ENCODE data around the gene PSMG3.

PSMG3 gene

GRCh38 chr7:1558841-1559625 is 10.8 kb downstream of the PSMG3 start:
- DNase-seq (ENCODE audit: low read depth, low spot score): no peak

- DNase-seq (ENCODE audit: low read depth, low spot score): no peak
These were observed 11.5 kb downstream of the PSMG3 start for GRCh38 chr7:1558181-1558811.

DNA sequence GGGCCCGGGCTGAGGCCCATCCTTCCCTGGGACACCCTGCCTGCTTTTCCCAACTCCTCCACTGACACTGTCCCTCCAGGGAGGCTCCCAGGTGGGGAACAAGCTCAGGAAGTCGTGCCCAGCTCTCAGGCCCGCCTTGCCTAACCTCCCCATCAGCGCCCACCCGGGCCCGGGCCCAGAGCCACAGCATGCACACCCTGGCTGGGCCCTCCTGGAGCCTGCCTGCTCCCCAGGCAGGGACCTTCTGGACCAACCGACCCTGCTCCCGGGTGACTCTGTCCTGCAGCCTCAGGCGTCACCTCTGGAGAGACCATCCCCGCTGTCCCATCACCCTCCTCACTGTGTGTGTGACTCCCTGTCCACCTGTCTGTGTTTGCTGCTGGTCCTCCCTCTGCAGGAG is 12.1 kb downstream of the PSMG3 start:
- DNase-seq (ENCODE audit: low read depth, low spot score): no peak

- DNase-seq (ENCODE audit: low read depth, low spot score): no peak
These were observed 12.8 kb downstream of the PSMG3 start for GRCh38 chr7:1557006-1557405.

GRCh38 chr7:1555813-1556543 is 13.9 kb downstream of the PSMG3 start, which contains the start of gene TMEM184A:
TMEM184A (minus strand) TSS chr7:1556205; CDS start chr7:1555484, 721 bp downstream.
- DNase-seq (ENCODE audit: low read depth, low spot score): no peak

GRCh38 chr7:1555046-1555812 is 14.6 kb downstream of the PSMG3 start:
- no peak for DNase-seq (ENCODE audit: low read depth, low spot score)

DNA sequence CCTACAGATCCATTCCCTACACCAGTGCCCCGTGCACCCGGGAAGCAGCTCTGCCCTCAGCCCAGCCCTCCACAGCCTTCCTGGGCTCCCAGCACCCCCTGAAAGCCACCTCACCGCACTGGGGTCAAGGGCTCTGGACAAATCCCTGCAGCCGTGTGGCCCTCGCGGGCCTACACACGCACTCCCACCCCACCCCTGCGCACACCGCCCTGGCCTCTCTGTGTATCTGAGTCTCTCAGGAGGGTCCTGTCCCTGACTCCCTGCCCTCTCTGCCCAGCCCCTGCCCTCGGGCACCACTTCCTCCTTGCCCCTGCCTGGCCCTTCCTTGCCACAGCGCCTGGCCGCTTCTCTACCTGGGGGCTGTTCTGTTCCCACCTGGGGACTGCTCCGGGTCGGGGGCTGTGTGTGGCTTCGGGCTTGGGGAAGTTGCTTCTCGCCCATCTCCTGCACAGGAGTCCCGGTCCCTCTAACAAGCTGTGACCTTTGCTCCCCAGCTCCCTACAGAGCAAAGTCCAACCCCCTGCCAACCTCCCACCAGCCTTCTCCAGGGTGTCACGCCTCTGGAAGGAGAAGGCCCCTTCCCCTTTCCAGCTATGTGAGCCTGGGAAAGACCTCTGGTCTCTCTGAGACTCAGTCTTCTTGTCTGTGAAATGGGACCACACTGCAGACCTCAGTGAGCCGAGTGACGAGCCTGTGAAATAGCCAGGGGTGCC is 15.3 kb downstream of the PSMG3 start:
- no peak for DNase-seq (ENCODE audit: low read depth, low spot score)

GRCh38 chr7:1553512-1554210 is 16.2 kb downstream of the PSMG3 start:
- no peak for DNase-seq (ENCODE audit: low read depth, low spot score)

- DNase-seq (ENCODE audit: low read depth, low spot score): no peak
These were observed 17.6 kb downstream of the PSMG3 start for GRCh38 chr7:1552200-1552599.

DNA sequence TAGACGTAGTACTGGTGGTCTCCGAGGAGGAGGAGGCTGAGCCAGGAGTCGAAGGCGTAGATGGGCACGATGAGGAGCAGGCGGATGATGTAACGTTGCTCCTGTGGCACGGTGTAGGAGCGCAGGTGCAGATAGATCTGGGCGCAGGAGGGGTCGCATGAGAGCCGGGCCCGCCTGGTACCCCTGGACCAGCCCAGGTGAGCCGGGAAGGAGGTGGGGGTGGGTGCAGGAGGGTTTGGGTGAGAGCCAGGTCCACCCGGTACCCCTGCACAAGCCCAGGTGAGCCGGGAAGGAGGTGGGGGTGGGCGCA is 19.0 kb downstream of the PSMG3 start:
- DNase-seq (ENCODE audit: low read depth, low spot score): no peak

GRCh38 chr7:1550005-1550845 is 19.6 kb downstream of the PSMG3 start:
- DNase-seq (ENCODE audit: low read depth, low spot score): no peak

GRCh38 chr7:1549357-1550004 is 20.4 kb downstream of the PSMG3 start:
- no peak for DNase-seq (ENCODE audit: low read depth, low spot score)

GRCh38 chr7:1548944-1549343 is 20.9 kb downstream of the PSMG3 start:
- DNase-seq (ENCODE audit: low read depth, low spot score): no peak

DNA sequence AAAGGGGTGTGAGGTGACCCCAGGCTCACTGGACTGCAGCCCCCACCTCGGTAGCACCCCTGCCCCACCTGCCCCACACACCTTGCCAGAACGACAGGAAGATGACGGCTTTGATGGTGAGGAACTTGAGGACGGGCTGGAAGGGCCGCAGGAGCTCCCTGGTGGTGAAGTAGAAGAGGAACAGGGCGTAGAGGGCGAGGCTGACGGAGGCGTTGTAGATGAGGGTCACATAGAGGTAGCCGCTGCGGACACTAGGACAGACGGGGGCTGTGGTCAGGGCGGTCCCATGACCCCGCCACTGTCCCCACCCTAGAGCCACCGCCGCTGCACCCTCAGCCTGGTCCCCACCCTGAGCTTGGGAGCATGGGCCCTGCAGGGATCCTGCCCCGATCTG is 21.4 kb downstream of the PSMG3 start:
- no peak for DNase-seq (ENCODE audit: low read depth, low spot score)

- no peak for DNase-seq (ENCODE audit: low read depth, low spot score)
These were observed 21.9 kb downstream of the PSMG3 start for GRCh38 chr7:1547777-1548437.

GRCh38 chr7:1546909-1547776 is 22.7 kb downstream of the PSMG3 start:
- no peak for DNase-seq (ENCODE audit: low read depth, low spot score)

DNA sequence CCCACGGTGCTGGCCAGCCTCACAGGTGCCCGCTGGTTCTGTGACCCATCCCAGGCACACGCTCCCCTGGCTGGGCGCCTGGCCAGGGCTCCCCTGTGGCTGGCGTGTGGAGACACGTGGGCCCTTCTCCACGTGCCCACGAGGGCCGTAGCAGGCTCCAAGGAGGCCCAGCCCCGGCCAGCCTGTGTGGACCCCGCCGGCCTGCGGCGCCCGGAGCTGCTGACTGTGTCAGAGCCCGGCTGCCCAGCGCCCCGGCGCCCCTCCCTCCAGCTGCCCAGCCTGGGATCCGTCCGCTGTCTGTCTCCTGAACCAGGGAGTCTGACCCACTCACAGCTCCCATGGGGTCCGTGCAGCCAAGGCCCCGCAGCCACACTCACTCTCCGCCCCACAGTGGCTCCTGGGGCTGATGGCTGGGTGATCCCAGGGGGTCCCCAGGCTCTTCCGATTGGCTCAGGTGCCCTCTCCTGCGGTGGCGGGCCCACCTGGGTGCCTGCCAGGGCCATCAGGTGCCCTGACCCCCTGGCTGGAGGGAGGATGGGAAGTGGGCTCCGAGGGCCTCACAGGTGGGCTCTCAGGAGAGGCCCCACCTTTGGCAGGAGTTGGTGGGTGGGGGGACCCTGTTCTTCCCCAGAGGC is 23.4 kb downstream of the PSMG3 start:
- DNase-seq (ENCODE audit: low read depth, low spot score): no peak

All from smooth muscle cell of the brain vasculature (primary cell).